ENCODE results near the gene MT1A. TPM values are rescaled to one million over a fixed set of nuclear protein-coding genes. Genes with fewer than 3 reads are reported as not detected.
A peak's percentile ranks its signal among the peaks of the same experiment; 100 is the strongest.

The MT1A gene
- total and polyA plus RNA-seq, 2 experiments from 2014 or later = 1.9 TPM; not detected in 1

- Histone ChIP-seq H3K4me2 (no peak overlapping the region), H3K9me3 (ENCODE audit: low read depth) (no peaks in the 10 kb centered on the region), H3K4me3 (no peak overlapping the region), H3K4me1 (ENCODE audit: insufficient read depth) (no peaks in the 10 kb centered on the region), H3K79me2 (no peaks in the 10 kb centered on the region), H3K27ac (no peak overlapping the region), H2AFZ (no peak overlapping the region), H4K20me1 (ENCODE audit: insufficient read depth, poor library complexity, severe bottlenecking) (no peaks in the 10 kb centered on the region), H3K9me2 (replicated peaks; ENCODE audit: insufficient read depth) (no peaks in the 10 kb centered on the region), H3K36me3 (replicated peaks; ENCODE audit: insufficient read depth, low read depth) (no peaks in the 10 kb centered on the region), H3K27me3 (peaks cover 4% of the 10 kb centered on the region)
- 60% methylated on average over 9 of the region's 9 CpGs for WGBS (ENCODE audit: low lambda C conversion rate, missing lambda C conversion rate)
- TF ChIP-seq EZH2phosphoT487 (IDR thresholded peaks at IDR 0.05; ENCODE audit: low read depth, severe bottlenecking, unreplicated experiment) (no peak), CTCF (IDR thresholded peaks at IDR 0.05; ENCODE audit: poor library complexity) (no peak), EZH2 (IDR thresholded peaks at IDR 0.05; ENCODE audit: borderline replicate concordance) (no peak)
- no peak for DNase-seq (ENCODE audit: low spot score)
These were observed 37.1 kb upstream of the MT1A start for GRCh38 chr16:56601325-56601724.

GRCh38 chr16:56603589-56603988 lies 34.9 kb upstream of the MT1A start:
- no peak for TF ChIP-seq EZH2 (IDR thresholded peaks at IDR 0.05; ENCODE audit: borderline replicate concordance)
- TF ChIP-seq CTCF (IDR thresholded peaks at IDR 0.05; ENCODE audit: poor library complexity) = peak; percentile 34
- Histone ChIP-seq H3K4me3 (no peak overlapping the region), H2AFZ (no peak overlapping the region), H3K79me2 (no peaks in the 10 kb centered on the region), H3K9me3 (ENCODE audit: low read depth) (no peaks in the 10 kb centered on the region), H3K9me2 (replicated peaks; ENCODE audit: insufficient read depth) (no peaks in the 10 kb centered on the region), H4K20me1 (ENCODE audit: insufficient read depth, poor library complexity, severe bottlenecking) (no peaks in the 10 kb centered on the region), H3K27ac (no peak overlapping the region), H3K27me3 (no peaks in the 10 kb centered on the region), H3K4me2 (no peak overlapping the region), H3K36me3 (replicated peaks; ENCODE audit: insufficient read depth, low read depth) (no peaks in the 10 kb centered on the region), H3K4me1 (ENCODE audit: insufficient read depth) (peaks cover 15% of the 10 kb centered on the region)
- 57% methylated on average over 4 of the region's 4 CpGs for WGBS (ENCODE audit: low lambda C conversion rate, missing lambda C conversion rate)
- DNase-seq (ENCODE audit: low spot score) = peak; percentile 48

GRCh38 chr16:56604966-56605365 lies 33.5 kb upstream of the MT1A start:
- Histone ChIP-seq H3K9me2 (replicated peaks; ENCODE audit: insufficient read depth) (no peaks in the 10 kb centered on the region), H3K4me2 (no peak overlapping the region), H3K4me1 (ENCODE audit: insufficient read depth) (peaks cover 26% of the 10 kb centered on the region), H3K27ac (no peak overlapping the region), H4K20me1 (ENCODE audit: insufficient read depth, poor library complexity, severe bottlenecking) (no peaks in the 10 kb centered on the region), H3K79me2 (no peaks in the 10 kb centered on the region), H3K27me3 (no peaks in the 10 kb centered on the region), H3K36me3 (replicated peaks; ENCODE audit: insufficient read depth, low read depth) (no peaks in the 10 kb centered on the region), H3K4me3 (no peak overlapping the region), H3K9me3 (ENCODE audit: low read depth) (no peaks in the 10 kb centered on the region), H2AFZ (no peak overlapping the region)
- WGBS (ENCODE audit: low lambda C conversion rate, missing lambda C conversion rate) = 92% methylated on average over 4 of the region's 4 CpGs
- TF ChIP-seq CTCF (IDR thresholded peaks at IDR 0.05; ENCODE audit: poor library complexity) = no peak
- TF ChIP-seq EZH2phosphoT487 (IDR thresholded peaks at IDR 0.05; ENCODE audit: low read depth, severe bottlenecking, unreplicated experiment) = no peak
- no peak for TF ChIP-seq EZH2 (IDR thresholded peaks at IDR 0.05; ENCODE audit: borderline replicate concordance)
- no peak for DNase-seq (ENCODE audit: low spot score)

- DNase-seq (ENCODE audit: low spot score) = no peak
- Histone ChIP-seq H3K27ac (peak overlapping the region; percentile 87), H3K4me1 (ENCODE audit: insufficient read depth) (peaks cover 26% of the 10 kb centered on the region), H3K27me3 (peaks cover 1% of the 10 kb centered on the region), H3K4me2 (no peak overlapping the region), H2AFZ (no peak overlapping the region), H3K4me3 (no peak overlapping the region), H3K36me3 (replicated peaks; ENCODE audit: insufficient read depth, low read depth) (no peaks in the 10 kb centered on the region), H3K9me2 (replicated peaks; ENCODE audit: insufficient read depth) (no peaks in the 10 kb centered on the region), H4K20me1 (ENCODE audit: insufficient read depth, poor library complexity, severe bottlenecking) (no peaks in the 10 kb centered on the region), H3K79me2 (no peaks in the 10 kb centered on the region), H3K9me3 (ENCODE audit: low read depth) (no peaks in the 10 kb centered on the region)
- TF ChIP-seq EZH2 (IDR thresholded peaks at IDR 0.05; ENCODE audit: borderline replicate concordance) (no peak), CTCF (IDR thresholded peaks at IDR 0.05; ENCODE audit: poor library complexity) (no peak), EZH2phosphoT487 (IDR thresholded peaks at IDR 0.05; ENCODE audit: low read depth, severe bottlenecking, unreplicated experiment) (no peak)
- WGBS (ENCODE audit: low lambda C conversion rate, missing lambda C conversion rate) = 88% methylated on average over 1 of the region's 1 CpG
These were observed 33.0 kb upstream of the MT1A start for GRCh38 chr16:56605475-56605874.
